DOHH2 (cell line): ENCODE results near the gene TMEM225.

Experiments
- CTCF ChIP-seq: fragments of 200-600 bp; sonication (generic); IDR thresholded peaks from one replicate; pipeline ENCODE4 v1.5.1; 2014; ENCODE audit warnings: antibody characterized with exemption, mild to moderate bottlenecking, low read depth, low read length; ENCODE audit not compliant: poor library complexity, severe bottlenecking
- EZH2phosphoT487 ChIP-seq: fragments of 200-600 bp; sonication (generic); IDR thresholded peaks from 2 replicates; pipeline ENCODE4 v1.6.1; 2017; ENCODE audit warnings: borderline replicate concordance, mild to moderate bottlenecking, antibody characterized with exemption, low read length, moderate library complexity, mixed read lengths

DNA sequence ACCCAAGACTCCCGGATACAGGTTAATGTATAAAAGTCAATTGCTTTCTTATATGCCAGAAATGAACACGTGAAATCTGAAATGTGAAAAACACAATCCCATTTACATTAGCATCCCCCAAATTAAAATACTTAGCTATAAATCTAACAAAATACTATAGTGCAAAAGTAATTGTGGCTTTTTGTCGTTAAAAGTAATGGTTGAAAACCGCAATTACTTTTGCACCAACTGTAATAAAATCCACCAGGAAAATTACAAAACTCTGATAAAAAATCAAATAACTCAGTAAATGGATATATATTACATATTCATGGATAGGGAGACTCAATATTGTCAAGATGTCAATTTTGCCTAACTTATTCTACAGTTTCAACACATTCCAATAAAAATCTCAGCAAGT is 4.6 kb downstream of the TMEM225 start:
- TF ChIP-seq CTCF (no peak), EZH2phosphoT487 (no peak)
